Smooth muscle cell (in vitro differentiated cells): ENCODE measurements around the gene CARD9. TPM values are rescaled to one million over a fixed set of nuclear protein-coding genes. Genes with fewer than 3 reads are reported as not detected.

Experiments used
- DNase-seq: peaks from one replicate; lab custom pipeline; 2025; ENCODE audit not compliant: unreplicated experiment; lab: John Stamatoyannopoulos, UW
- H2AFZ ChIP-seq: fragments of 200-600 bp; sonication (generic); 2 replicates; pipeline ENCODE4 v1.6.0; 2016; ENCODE audit warnings: antibody characterized with exemption, low read depth, mild to moderate bottlenecking
- H3F3A ChIP-seq: fragments of 200-600 bp; sonication (generic); 2 replicates; pipeline ENCODE4 v1.6.0; 2017; ENCODE audit warnings: antibody characterized with exemption, low read depth
- H3K27ac ChIP-seq: fragments of 200-600 bp; sonication (generic); 2 replicates; pipeline ENCODE4 v1.5.1; 2016; ENCODE audit warnings: low read depth, mild to moderate bottlenecking
- H3K27me3 ChIP-seq: fragments of 200-600 bp; sonication (generic); 2 replicates; pipeline ENCODE4 v1.6.1; 2016; ENCODE audit warnings: low read depth, mild to moderate bottlenecking
- H3K36me3 ChIP-seq: fragments of 200-600 bp; sonication (generic); 2 replicates; pipeline ENCODE4 v1.5.1; 2016; ENCODE audit warnings: low read depth
- H3K4me1 ChIP-seq: fragments of 200-600 bp; sonication (generic); 2 replicates; pipeline ENCODE4 v1.5.1; 2016; ENCODE audit warnings: low read depth
- H3K4me2 ChIP-seq: fragments of 200-600 bp; sonication (generic); 2 replicates; pipeline ENCODE4 v1.6.0; 2016; ENCODE audit warnings: mild to moderate bottlenecking
- H3K4me3 ChIP-seq: fragments of 200-600 bp; sonication (generic); 2 replicates; pipeline ENCODE4 v1.5.1; 2016; ENCODE audit warnings: mild to moderate bottlenecking
- H3K79me2 ChIP-seq: fragments of 200-600 bp; sonication (generic); 2 replicates; pipeline ENCODE4 v1.6.0; 2016; ENCODE audit warnings: low read depth, mild to moderate bottlenecking
- H3K9ac ChIP-seq: fragments of 200-600 bp; sonication (generic); 2 replicates; pipeline ENCODE4 v1.6.0; 2016; ENCODE audit warnings: low read depth
- H3K9me3 ChIP-seq: fragments of 200-600 bp; sonication (generic); replicated peaks from 2 replicates; pipeline ENCODE4 v1.5.1; 2016; ENCODE audit warnings: low read depth
- H4K20me1 ChIP-seq: fragments of 200-600 bp; sonication (generic); 2 replicates; pipeline ENCODE4 v1.6.0; 2016; ENCODE audit warnings: low read depth
- WGBS: methylation state at CpG from one replicate; pipeline ENCODE4 v1.1.7; 2016; ENCODE audit warnings: low lambda C conversion rate; 5-methylcytosine and 5-hydroxymethylcytosine counted together
- polyA plus RNA-seq: library from polyadenylated mRNA; unstranded; fragments of >200 nt; fragmentation: Nextera tagmentation; extraction: Ambion mirVana; gene quantifications from 2 replicates; pipeline ENCODE4 v1.2.1, GENCODE V29; 2016
- total RNA-seq: library from RNA; depleted of rRNA; stranded (reverse); fragments of >200 nt; gene quantifications from 2 replicates; pipeline ENCODE4 v1.2.3, GENCODE V29; 2014
- TF ChIP-seq, protein P1 (sequence below): fragments of 200-600 bp; sonication (generic); IDR thresholded peaks from 2 replicates; pipeline ENCODE4 v1.5.1; 2017; ENCODE audit warnings: borderline replicate concordance, mild to moderate bottlenecking, antibody characterized with exemption; ENCODE audit not compliant: insufficient read depth, poor library complexity, severe bottlenecking

Gene CARD9
- total and polyA plus RNA-seq, 2 experiments from 2014 or later, result 1.2 to 1.9 TPM

- H3K27ac ChIP-seq, result no peak overlapping the region
- no peaks in the 10 kb centered on the region for H3K9me3 ChIP-seq
- H3K4me1 ChIP-seq, result peaks cover 12% of the 10 kb centered on the region
- H2AFZ ChIP-seq, result no peak overlapping the region
- no peaks in the 10 kb centered on the region for H3K36me3 ChIP-seq
- TF ChIP-seq, protein P1, sequence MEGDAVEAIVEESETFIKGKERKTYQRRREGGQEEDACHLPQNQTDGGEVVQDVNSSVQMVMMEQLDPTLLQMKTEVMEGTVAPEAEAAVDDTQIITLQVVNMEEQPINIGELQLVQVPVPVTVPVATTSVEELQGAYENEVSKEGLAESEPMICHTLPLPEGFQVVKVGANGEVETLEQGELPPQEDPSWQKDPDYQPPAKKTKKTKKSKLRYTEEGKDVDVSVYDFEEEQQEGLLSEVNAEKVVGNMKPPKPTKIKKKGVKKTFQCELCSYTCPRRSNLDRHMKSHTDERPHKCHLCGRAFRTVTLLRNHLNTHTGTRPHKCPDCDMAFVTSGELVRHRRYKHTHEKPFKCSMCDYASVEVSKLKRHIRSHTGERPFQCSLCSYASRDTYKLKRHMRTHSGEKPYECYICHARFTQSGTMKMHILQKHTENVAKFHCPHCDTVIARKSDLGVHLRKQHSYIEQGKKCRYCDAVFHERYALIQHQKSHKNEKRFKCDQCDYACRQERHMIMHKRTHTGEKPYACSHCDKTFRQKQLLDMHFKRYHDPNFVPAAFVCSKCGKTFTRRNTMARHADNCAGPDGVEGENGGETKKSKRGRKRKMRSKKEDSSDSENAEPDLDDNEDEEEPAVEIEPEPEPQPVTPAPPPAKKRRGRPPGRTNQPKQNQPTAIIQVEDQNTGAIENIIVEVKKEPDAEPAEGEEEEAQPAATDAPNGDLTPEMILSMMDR, result no peak
- no peak overlapping the region for H3K4me3 ChIP-seq
- H4K20me1 ChIP-seq, result no peaks in the 10 kb centered on the region
- WGBS, result 95% methylated on average over 30 of the region's 54 CpGs
- no peak for DNase-seq
- no peaks in the 10 kb centered on the region for H3F3A ChIP-seq
- no peak overlapping the region for H3K4me2 ChIP-seq
- H3K79me2 ChIP-seq, result no peaks in the 10 kb centered on the region
- no peaks in the 10 kb centered on the region for H3K27me3 ChIP-seq
- no peak overlapping the region for H3K9ac ChIP-seq
Measured at GRCh38 chr9:136370687-136371532, 2.6 kb downstream of the CARD9 start.

GRCh38 chr9:136370037-136370436 lies 3.4 kb downstream of the CARD9 start:
- TF ChIP-seq, protein P1, result no peak
- no peaks in the 10 kb centered on the region for H3F3A ChIP-seq
- no peak overlapping the region for H3K4me3 ChIP-seq
- peaks cover 12% of the 10 kb centered on the region for H3K4me1 ChIP-seq
- DNase-seq, result no peak
- WGBS, result 97% methylated on average over 19 of the region's 19 CpGs
- H3K27ac ChIP-seq, result no peak overlapping the region
- H3K36me3 ChIP-seq, result no peaks in the 10 kb centered on the region
- no peaks in the 10 kb centered on the region for H3K27me3 ChIP-seq
- H3K79me2 ChIP-seq, result no peaks in the 10 kb centered on the region
- H2AFZ ChIP-seq, result no peak overlapping the region
- no peaks in the 10 kb centered on the region for H4K20me1 ChIP-seq
- H3K9ac ChIP-seq, result no peak overlapping the region
- H3K4me2 ChIP-seq, result no peak overlapping the region
- H3K9me3 ChIP-seq, result no peaks in the 10 kb centered on the region

GRCh38 chr9:136368190-136368589 lies 5.3 kb downstream of the CARD9 start:
- H4K20me1 ChIP-seq, result peaks cover 7% of the 10 kb centered on the region
- H2AFZ ChIP-seq, result no peak overlapping the region
- H3K4me1 ChIP-seq, result peaks cover 10% of the 10 kb centered on the region
- no peaks in the 10 kb centered on the region for H3F3A ChIP-seq
- no peak overlapping the region for H3K27ac ChIP-seq
- no peaks in the 10 kb centered on the region for H3K36me3 ChIP-seq
- TF ChIP-seq, protein P1, result no peak
- no peaks in the 10 kb centered on the region for H3K27me3 ChIP-seq
- H3K9ac ChIP-seq, result no peak overlapping the region
- H3K79me2 ChIP-seq, result no peaks in the 10 kb centered on the region
- no peak overlapping the region for H3K4me3 ChIP-seq
- DNase-seq, result no peak
- WGBS, result 93% methylated on average over 17 of the region's 18 CpGs
- no peaks in the 10 kb centered on the region for H3K9me3 ChIP-seq
- H3K4me2 ChIP-seq, result no peak overlapping the region
